BJ (cell line): Measurements from ENCODE around the gene SNAP25. TPM values are rescaled to one million over a fixed set of nuclear protein-coding genes. Genes with fewer than 3 reads are reported as not detected.
A peak's percentile ranks its signal among the peaks of the same experiment; 100 is the strongest.

Source experiments
- CTCF ChIA-PET: fragments of 350-600 bp; formaldehyde crosslinking; extraction: SDS; loops from one replicate; lab custom pipeline; 2021; ENCODE audit warnings: antibody characterized with exemption, inconsistent platforms; lab: Yijun Ruan, JAX
- POLR2A ChIA-PET: fragments of 300-600 bp; sonication (Branson Sonifier 250); formaldehyde crosslinking; extraction: SDS; loops from one replicate; lab custom pipeline; 2021; ENCODE audit warnings: antibody characterized with exemption; lab: Charles Lee
- DNase-seq: peaks from one replicate; pipeline ENCODE4 v3.0.0-alpha.2; 2011; ENCODE audit warnings: low read depth
- H3K27me3 ChIP-seq: 2 replicates; pipeline ENCODE4 v1.6.0; 2011; ENCODE audit warnings: low read length; ENCODE audit not compliant: control insufficient read depth, insufficient read depth
- H3K36me3 ChIP-seq: 2 replicates; pipeline ENCODE4 v1.5.1; 2011; ENCODE audit warnings: low read length; ENCODE audit not compliant: control insufficient read depth, insufficient read depth
- H3K4me3 ChIP-seq: 2 replicates; pipeline ENCODE4 v1.5.1; 2011; ENCODE audit warnings: low read depth, mild to moderate bottlenecking, control low read depth, low read length
- polyA plus RNA-seq: library from polyadenylated mRNA; depleted of rRNA; stranded (reverse); fragments of >200 nt; gene quantifications from 2 replicates; pipeline ENCODE4 v1.2.3, GENCODE V29; 2011
- TF ChIP-seq, protein P1 (sequence below): IDR thresholded peaks from 2 replicates; pipeline ENCODE4 v1.5.1; 2011; ENCODE audit warnings: low read depth, mild to moderate bottlenecking, control low read depth, inconsistent platforms, low read length, moderate library complexity; ENCODE audit not compliant: insufficient read depth

Gene SNAP25
- polyA plus RNA-seq, 1 experiment: 0.56 TPM

DNA sequence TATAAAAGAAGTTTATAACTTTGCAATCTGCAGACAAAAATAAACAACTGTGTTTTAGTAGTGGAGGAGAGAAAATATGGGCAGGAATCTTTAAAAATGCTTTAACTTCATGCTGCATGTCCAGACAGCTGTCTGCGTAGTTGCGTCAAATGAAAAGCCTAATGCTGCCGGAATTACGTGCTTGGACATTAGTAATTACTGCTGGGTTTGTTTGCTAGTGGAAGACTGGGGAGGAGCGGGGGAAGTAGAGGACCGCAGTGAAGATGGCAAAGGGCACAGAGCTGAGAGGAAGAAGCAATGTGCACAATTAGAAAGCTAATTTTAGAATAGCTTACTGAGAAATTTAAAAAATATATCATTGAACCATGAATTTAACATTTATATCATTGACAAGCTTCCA, 2.4 kb downstream of the SNAP25 start:
- ChIA-PET POLR2A (no interaction called here), CTCF (no interaction called here)
- Histone ChIP-seq H3K36me3 (no peaks in the 10 kb centered on the region), H3K4me3 (no peak overlapping the region), H3K27me3 (no peaks in the 10 kb centered on the region; the same call in 1 of the 2 replicates)
- TF ChIP-seq, protein P1, sequence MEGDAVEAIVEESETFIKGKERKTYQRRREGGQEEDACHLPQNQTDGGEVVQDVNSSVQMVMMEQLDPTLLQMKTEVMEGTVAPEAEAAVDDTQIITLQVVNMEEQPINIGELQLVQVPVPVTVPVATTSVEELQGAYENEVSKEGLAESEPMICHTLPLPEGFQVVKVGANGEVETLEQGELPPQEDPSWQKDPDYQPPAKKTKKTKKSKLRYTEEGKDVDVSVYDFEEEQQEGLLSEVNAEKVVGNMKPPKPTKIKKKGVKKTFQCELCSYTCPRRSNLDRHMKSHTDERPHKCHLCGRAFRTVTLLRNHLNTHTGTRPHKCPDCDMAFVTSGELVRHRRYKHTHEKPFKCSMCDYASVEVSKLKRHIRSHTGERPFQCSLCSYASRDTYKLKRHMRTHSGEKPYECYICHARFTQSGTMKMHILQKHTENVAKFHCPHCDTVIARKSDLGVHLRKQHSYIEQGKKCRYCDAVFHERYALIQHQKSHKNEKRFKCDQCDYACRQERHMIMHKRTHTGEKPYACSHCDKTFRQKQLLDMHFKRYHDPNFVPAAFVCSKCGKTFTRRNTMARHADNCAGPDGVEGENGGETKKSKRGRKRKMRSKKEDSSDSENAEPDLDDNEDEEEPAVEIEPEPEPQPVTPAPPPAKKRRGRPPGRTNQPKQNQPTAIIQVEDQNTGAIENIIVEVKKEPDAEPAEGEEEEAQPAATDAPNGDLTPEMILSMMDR: no peak
- DNase-seq: no peak

DNA sequence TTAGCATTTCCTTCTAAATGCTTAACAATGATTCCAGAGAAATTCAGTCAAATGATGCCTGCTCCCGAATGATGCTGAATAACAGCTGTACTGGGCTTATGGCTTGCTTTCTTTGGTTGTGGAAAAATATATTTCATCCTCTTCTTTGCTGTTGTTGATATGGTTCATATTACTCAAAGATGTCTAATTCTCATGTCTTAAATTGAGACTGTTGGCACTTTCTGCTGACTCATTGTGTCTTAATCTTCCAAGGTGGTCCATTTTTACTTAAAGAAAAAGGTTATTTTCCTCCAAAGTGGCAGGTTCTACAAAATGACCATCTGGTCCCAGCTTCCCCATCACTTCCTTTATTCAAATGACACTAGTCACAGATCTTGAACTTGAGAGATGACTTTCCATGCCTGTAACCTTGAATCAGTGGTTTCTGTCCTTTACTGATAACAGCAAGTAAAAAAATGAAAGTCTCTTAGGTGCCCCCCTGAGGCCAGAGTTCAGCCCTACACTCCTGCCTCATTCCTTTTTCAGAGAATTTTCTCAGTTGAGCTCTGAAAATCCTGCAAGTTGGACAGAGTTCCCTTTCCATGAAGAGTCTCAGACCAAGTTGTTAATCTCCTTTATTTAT, 6.9 kb downstream of the SNAP25 start:
- Histone ChIP-seq H3K27me3 (no peaks in the 10 kb centered on the region; the same call in 1 of the 2 replicates), H3K4me3 (no peak overlapping the region), H3K36me3 (no peaks in the 10 kb centered on the region)
- ChIA-PET POLR2A (no interaction called here), CTCF (interaction anchor here (0.8 to 2.2 kb wide), 6 partner anchors 11 to 201 kb away, joined by 3 to 6 read pairs (median 4); no protein-coding TSS in a partner anchor)
- DNase-seq: no peak
- TF ChIP-seq, protein P1: 0 out of 2 replicates have a peak, but pooled peaks have one; percentile 20

DNA sequence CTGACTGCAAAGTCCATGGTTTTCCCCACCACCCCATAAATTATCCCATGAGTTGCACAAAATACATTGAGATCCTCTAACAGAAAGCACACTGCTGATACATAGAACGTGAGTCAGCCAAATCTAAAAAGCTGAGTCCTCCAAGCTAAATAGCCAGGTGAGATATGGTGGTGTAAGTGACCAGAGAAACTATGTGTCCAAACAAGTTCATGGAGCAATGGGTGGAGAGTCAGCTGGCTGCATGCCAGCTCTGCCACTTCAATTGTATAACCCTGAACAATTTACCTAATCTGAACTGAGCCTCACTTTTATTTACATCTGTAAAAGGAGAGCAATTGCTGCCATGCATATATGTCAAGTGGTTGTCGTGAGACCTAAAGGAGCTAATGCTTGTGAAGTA, 9.7 kb downstream of the SNAP25 start:
- Histone ChIP-seq H3K4me3 (no peak overlapping the region), H3K27me3 (no peaks in the 10 kb centered on the region; the same call in 1 of the 2 replicates), H3K36me3 (no peaks in the 10 kb centered on the region)
- CTCF ChIA-PET: no interaction called here
- DNase-seq: no peak
- TF ChIP-seq, protein P1: no peak
- POLR2A ChIA-PET: no interaction called here

DNA sequence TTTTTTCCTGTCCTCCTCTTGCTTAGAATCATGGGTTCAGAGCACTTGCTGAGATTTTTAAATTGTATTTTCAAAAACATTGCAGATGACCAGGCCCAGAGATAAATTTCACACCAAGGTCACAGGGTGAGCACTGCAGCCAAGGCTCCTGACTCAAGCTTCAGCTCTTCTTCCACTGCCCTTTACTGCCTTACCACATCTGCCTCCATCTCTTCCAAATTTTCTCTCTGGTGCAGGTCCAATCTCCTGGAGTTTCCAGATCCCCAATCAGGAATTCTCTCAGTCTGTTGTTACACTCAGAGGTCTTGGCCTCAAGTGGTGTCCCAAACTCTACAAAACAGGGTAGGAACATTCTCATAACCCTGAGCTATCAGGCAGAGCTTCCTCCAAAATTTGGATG, 12.7 kb downstream of the SNAP25 start:
- ChIA-PET CTCF (interaction anchor here (0.6 kb wide), 1 partner anchor 383 kb away, joined by 3 read pairs; no protein-coding TSS in a partner anchor), POLR2A (no interaction called here)
- Histone ChIP-seq H3K27me3 (no peaks in the 10 kb centered on the region), H3K36me3 (no peaks in the 10 kb centered on the region), H3K4me3 (no peak overlapping the region)
- no peak for DNase-seq
- TF ChIP-seq, protein P1: no peak

DNA sequence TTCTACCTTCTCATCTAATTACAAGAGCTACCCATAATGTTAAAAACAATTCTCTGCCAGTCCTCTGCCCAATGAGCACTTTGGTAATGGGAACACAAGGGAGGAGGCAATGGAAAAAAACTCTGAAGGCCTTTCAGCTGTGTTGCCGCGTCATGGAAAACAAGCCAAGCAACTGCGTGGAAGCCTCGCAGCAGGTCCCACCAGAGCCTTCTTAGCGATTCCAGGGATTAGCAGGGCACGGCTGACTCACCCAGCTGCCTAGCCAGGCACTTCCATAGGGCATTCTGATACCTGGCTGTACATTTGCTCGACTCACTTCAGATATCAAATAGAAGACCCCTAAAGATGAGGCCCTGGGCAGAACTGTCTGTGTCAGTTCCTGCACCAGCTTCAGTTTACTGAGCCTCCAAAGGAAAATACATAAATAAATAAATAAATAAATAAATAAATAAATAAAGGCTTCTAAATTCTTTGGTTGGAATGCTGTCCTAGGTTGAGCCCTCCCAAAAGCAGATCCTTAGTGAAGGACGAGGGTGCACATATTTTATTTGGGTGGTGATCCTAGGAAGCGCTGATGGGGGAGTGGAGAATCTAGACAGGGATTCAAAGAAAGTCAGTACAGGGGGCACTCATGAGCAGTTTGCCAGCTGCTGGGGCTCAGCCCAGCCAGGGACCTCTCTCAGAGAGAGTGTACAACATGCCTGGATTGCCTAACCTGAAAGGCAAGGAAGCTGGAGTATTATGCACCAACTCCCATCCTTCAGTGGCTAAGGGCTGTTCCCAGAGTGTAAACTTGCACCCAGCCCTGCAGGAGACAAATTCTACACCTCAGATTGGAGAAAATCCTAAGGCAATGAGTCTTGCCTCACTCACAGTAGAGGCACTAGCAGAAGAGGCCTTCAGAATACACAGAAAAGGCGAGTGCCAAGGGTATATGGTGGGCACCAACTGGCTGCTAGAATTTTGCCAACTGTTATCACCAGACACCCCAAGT, 18.2 kb downstream of the SNAP25 start:
- Histone ChIP-seq H3K27me3 (no peaks in the 10 kb centered on the region), H3K36me3 (no peaks in the 10 kb centered on the region), H3K4me3 (no peak overlapping the region)
- ChIA-PET POLR2A (no interaction called here), CTCF (interaction anchor here (1.0 to 1.2 kb wide), 4 partner anchors 10 to 147 kb away, joined by 4 to 5 read pairs (median 4); no protein-coding TSS in a partner anchor)
- TF ChIP-seq, protein P1: no peak
- no peak for DNase-seq
